HepG2 (cell line): Measurements from ENCODE around the gene SLC34A3. TPM values are rescaled to one million over a fixed set of nuclear protein-coding genes. Genes with fewer than 3 reads are reported as not detected.

Experiments used
- JUNB ChIP-seq: sonication (generic); formaldehyde crosslinking; IDR thresholded peaks from 2 replicates; pipeline ENCODE4 v1.8.0; 2022; ENCODE audit warnings: missing genetic modification reagents, mild to moderate bottlenecking, borderline replicate concordance
- KLF6 ChIP-seq: IDR thresholded peaks from 2 replicates; pipeline ENCODE4 v1.8.0; 2016; ENCODE audit warnings: missing biosample characterization, missing genetic modification reagents
- MAFK ChIP-seq, 2 experiments: IDR thresholded peaks in 1 of 2; conservative IDR thresholded peaks in 1 of 2; 2 replicates each; pipeline ENCODE4 v1.6.1; 2011; ENCODE audit warnings: improper control_type of control experiment in 2 of 2, low read length in 2 of 2
- MXI1 ChIP-seq: IDR thresholded peaks from 3 replicates; pipeline ENCODE4 v1.6.1; 2012; ENCODE audit warnings: low read depth, low read length, inconsistent platforms, borderline replicate concordance
- NFATC3 ChIP-seq: sonication (generic); formaldehyde crosslinking; IDR thresholded peaks from 2 replicates; pipeline ENCODE4 v1.5.1; 2020; ENCODE audit warnings: mild to moderate bottlenecking, missing genetic modification reagents
- PTBP1 ChIP-seq: fragments of 200-400 bp; formaldehyde crosslinking; IDR thresholded peaks from 2 replicates; pipeline ENCODE4 v1.6.1; 2018; ENCODE audit warnings: low read length, low read depth; ENCODE audit not compliant: poor library complexity, severe bottlenecking
- RBAK ChIP-seq: sonication (generic); formaldehyde crosslinking; IDR thresholded peaks from 2 replicates; pipeline ENCODE4 v1.5.1; 2020; ENCODE audit warnings: mild to moderate bottlenecking, missing genetic modification reagents
- RXRA ChIP-seq: sonication (generic); formaldehyde crosslinking; IDR thresholded peaks from 2 replicates; pipeline ENCODE4 v1.5.1; 2020; ENCODE audit warnings: missing genetic modification reagents
- SETDB1 ChIP-seq: sonication (generic); formaldehyde crosslinking; IDR thresholded peaks from 2 replicates; pipeline ENCODE4 v1.5.1; 2020; ENCODE audit warnings: missing genetic modification reagents, mild to moderate bottlenecking, borderline replicate concordance
- SIX1 ChIP-seq: sonication (generic); formaldehyde crosslinking; IDR thresholded peaks from 2 replicates; pipeline ENCODE4 v1.4.0; 2020; ENCODE audit warnings: missing genetic modification reagents, borderline replicate concordance
- SMAD9 ChIP-seq: sonication (generic); formaldehyde crosslinking; IDR thresholded peaks from 2 replicates; pipeline ENCODE4 v1.5.1; 2020; ENCODE audit warnings: mild to moderate bottlenecking, missing genetic modification reagents
- SRSF4 ChIP-seq: fragments of 200-400 bp; formaldehyde crosslinking; IDR thresholded peaks from one replicate; pipeline ENCODE4 v1.6.1; 2018; ENCODE audit warnings: mild to moderate bottlenecking, low read depth, low read length, moderate library complexity; ENCODE audit not compliant: poor library complexity, severe bottlenecking
- ZMYM4 ChIP-seq: sonication (generic); formaldehyde crosslinking; IDR thresholded peaks from 2 replicates; pipeline ENCODE4 v1.8.1; 2023; ENCODE audit warnings: mild to moderate bottlenecking, missing genetic modification reagents
- ZNF10 ChIP-seq: sonication (generic); formaldehyde crosslinking; IDR thresholded peaks from 2 replicates; pipeline ENCODE4 v1.4.0; 2020; ENCODE audit warnings: mild to moderate bottlenecking, low read depth, missing genetic modification reagents, borderline replicate concordance
- ZNF296 ChIP-seq: sonication (generic); formaldehyde crosslinking; conservative IDR thresholded peaks from 2 replicates; pipeline ENCODE4 v1.5.0; 2020; ENCODE audit warnings: mild to moderate bottlenecking, missing genetic modification reagents
- ZNF432 ChIP-seq: sonication (generic); formaldehyde crosslinking; IDR thresholded peaks from 2 replicates; pipeline ENCODE4 v1.5.0; 2020; ENCODE audit warnings: missing genetic modification reagents, mild to moderate bottlenecking, borderline replicate concordance
- ZNF747 ChIP-seq: sonication (generic); formaldehyde crosslinking; IDR thresholded peaks from 2 replicates; pipeline ENCODE4 v1.8.1; 2023; ENCODE audit warnings: missing genetic modification reagents, mild to moderate bottlenecking, borderline replicate concordance
- ZNF75D ChIP-seq: sonication (generic); formaldehyde crosslinking; IDR thresholded peaks from 2 replicates; pipeline ENCODE4 v1.8.1; 2023; ENCODE audit warnings: missing genetic modification reagents, mild to moderate bottlenecking, borderline replicate concordance
- polyA plus RNA-seq, 8 experiments: library from polyadenylated mRNA; depleted of rRNA in 3 of 8; stranded (reverse) in 7 of 8; unstranded in 1 of 8; fragments of >200 nt; fragmentation: Illumina TruSeq in 4 of 8; extraction: Trizol in 4 of 8; gene quantifications; 2 replicates each; pipeline versions ENCODE4 v1.2.1 to v1.2.3, GENCODE V29; 2011 to 2016; ENCODE audit warnings: low read depth in 4 of 8, missing spikeins in 1 of 8, mixed read lengths in 1 of 8; ENCODE audit not compliant: insufficient read depth in 1 of 8
- total RNA-seq, 5 experiments: library from RNA; depleted of rRNA; stranded (reverse); fragments of >200 nt; fragmentation: Illumina TruSeq; extraction: Trizol; gene quantifications; 2 replicates each; pipeline ENCODE4 v1.2.3, GENCODE V29; 2016; ENCODE audit warnings: low read depth in 1 of 5
- TF ChIP-seq, protein P1 (sequence below): sonication (generic); formaldehyde crosslinking; IDR thresholded peaks from 2 replicates; pipeline ENCODE4 v1.4.0; 2020; ENCODE audit warnings: mild to moderate bottlenecking, missing genetic modification reagents
- TF ChIP-seq, protein P2 (sequence below): sonication (generic); formaldehyde crosslinking; IDR thresholded peaks from 2 replicates; pipeline ENCODE4 v1.5.0; 2020; ENCODE audit warnings: mild to moderate bottlenecking, missing genetic modification reagents
- TF ChIP-seq, protein P3 (sequence below): sonication (generic); formaldehyde crosslinking; IDR thresholded peaks from 2 replicates; pipeline ENCODE4 v1.4.0; 2020; ENCODE audit warnings: missing genetic modification reagents, borderline replicate concordance

SLC34A3 gene
- total and polyA plus RNA-seq, 2 of the 13 experiments (the other 11 are each of a cell fraction or from before 2014, with no cell fraction given): 0.07 to 1.0 TPM

DNA sequence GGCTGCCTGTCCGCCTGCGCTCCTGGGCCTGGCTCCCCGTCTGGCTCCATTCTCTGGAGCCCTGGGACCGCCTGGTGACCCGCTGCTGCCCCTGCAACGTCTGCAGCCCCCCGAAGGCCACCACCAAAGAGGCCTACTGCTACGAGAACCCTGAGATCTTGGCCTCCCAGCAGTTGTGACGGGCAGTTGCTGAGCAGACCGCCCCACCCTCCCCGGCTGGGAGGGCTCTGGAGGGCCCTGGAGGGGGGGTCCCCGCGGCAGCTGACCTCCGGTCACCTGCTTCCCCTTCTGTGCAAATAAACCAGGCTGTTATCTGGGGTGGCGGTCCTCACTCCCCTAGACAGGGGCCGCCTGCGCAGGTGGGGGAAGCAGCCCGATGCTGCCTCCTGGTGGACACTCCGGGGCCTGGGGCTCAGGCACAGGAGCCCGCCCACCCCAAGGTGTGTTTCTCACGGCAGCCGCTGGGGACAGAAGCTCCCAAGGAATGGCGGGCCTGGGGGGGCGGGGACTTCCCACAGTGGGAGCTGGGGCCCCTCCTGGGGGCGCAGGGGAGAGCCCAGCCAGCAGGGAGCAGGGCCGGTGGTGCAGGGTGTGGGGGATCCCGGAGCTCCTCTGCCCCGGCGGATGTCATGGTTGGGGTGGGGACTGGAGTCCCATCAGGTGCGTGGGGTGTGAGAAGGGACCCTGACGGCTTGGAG, 5.7 kb downstream of the SLC34A3 start (continued):
- TF ChIP-seq, protein P1, sequence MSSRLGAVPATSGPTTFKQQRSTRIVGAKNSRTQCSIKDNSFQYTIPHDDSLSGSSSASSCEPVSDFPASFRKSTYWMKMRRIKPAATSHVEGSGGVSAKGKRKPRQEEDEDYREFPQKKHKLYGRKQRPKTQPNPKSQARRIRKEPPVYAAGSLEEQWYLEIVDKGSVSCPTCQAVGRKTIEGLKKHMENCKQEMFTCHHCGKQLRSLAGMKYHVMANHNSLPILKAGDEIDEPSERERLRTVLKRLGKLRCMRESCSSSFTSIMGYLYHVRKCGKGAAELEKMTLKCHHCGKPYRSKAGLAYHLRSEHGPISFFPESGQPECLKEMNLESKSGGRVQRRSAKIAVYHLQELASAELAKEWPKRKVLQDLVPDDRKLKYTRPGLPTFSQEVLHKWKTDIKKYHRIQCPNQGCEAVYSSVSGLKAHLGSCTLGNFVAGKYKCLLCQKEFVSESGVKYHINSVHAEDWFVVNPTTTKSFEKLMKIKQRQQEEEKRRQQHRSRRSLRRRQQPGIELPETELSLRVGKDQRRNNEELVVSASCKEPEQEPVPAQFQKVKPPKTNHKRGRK (CRISPR knock-in tag): no peak
- TF ChIP-seq SMAD9 (CRISPR knock-in tag) (no peak), ZMYM4 (CRISPR knock-in tag) (peak; percentile 67), JUNB (no peak), RXRA (peak; percentile 94), RBAK (no peak), ZNF747 (CRISPR knock-in tag) (peak; percentile 58; the same call in 1 of the 2 replicates), ZNF296 (CRISPR knock-in tag) (no peak), KLF6 (CRISPR knock-in tag) (peak; percentile 37; the same call in 1 of the 2 replicates), ZNF432 (CRISPR knock-in tag) (no peak), ZNF75D (CRISPR knock-in tag) (no peak), SRSF4 (no peak), NFATC3 (CRISPR knock-in tag) (no peak), PTBP1 (no peak), ZNF10 (CRISPR knock-in tag) (no peak), MAFK (conservative IDR thresholded peaks at IDR 0.05 in 1 of 2, IDR thresholded peaks at IDR 0.05 in 1 of 2; ENCODE audit: low read length in 2 of 2) (no peak), SIX1 (CRISPR knock-in tag) (no peak), MXI1 (peak; percentile 73; the same call in 1 of the 3 replicates), SETDB1 (no peak)
- TF ChIP-seq, protein P2, sequence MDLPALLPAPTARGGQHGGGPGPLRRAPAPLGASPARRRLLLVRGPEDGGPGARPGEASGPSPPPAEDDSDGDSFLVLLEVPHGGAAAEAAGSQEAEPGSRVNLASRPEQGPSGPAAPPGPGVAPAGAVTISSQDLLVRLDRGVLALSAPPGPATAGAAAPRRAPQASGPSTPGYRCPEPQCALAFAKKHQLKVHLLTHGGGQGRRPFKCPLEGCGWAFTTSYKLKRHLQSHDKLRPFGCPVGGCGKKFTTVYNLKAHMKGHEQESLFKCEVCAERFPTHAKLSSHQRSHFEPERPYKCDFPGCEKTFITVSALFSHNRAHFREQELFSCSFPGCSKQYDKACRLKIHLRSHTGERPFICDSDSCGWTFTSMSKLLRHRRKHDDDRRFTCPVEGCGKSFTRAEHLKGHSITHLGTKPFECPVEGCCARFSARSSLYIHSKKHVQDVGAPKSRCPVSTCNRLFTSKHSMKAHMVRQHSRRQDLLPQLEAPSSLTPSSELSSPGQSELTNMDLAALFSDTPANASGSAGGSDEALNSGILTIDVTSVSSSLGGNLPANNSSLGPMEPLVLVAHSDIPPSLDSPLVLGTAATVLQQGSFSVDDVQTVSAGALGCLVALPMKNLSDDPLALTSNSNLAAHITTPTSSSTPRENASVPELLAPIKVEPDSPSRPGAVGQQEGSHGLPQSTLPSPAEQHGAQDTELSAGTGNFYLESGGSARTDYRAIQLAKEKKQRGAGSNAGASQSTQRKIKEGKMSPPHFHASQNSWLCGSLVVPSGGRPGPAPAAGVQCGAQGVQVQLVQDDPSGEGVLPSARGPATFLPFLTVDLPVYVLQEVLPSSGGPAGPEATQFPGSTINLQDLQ (CRISPR knock-in tag): no peak
- TF ChIP-seq, protein P3, sequence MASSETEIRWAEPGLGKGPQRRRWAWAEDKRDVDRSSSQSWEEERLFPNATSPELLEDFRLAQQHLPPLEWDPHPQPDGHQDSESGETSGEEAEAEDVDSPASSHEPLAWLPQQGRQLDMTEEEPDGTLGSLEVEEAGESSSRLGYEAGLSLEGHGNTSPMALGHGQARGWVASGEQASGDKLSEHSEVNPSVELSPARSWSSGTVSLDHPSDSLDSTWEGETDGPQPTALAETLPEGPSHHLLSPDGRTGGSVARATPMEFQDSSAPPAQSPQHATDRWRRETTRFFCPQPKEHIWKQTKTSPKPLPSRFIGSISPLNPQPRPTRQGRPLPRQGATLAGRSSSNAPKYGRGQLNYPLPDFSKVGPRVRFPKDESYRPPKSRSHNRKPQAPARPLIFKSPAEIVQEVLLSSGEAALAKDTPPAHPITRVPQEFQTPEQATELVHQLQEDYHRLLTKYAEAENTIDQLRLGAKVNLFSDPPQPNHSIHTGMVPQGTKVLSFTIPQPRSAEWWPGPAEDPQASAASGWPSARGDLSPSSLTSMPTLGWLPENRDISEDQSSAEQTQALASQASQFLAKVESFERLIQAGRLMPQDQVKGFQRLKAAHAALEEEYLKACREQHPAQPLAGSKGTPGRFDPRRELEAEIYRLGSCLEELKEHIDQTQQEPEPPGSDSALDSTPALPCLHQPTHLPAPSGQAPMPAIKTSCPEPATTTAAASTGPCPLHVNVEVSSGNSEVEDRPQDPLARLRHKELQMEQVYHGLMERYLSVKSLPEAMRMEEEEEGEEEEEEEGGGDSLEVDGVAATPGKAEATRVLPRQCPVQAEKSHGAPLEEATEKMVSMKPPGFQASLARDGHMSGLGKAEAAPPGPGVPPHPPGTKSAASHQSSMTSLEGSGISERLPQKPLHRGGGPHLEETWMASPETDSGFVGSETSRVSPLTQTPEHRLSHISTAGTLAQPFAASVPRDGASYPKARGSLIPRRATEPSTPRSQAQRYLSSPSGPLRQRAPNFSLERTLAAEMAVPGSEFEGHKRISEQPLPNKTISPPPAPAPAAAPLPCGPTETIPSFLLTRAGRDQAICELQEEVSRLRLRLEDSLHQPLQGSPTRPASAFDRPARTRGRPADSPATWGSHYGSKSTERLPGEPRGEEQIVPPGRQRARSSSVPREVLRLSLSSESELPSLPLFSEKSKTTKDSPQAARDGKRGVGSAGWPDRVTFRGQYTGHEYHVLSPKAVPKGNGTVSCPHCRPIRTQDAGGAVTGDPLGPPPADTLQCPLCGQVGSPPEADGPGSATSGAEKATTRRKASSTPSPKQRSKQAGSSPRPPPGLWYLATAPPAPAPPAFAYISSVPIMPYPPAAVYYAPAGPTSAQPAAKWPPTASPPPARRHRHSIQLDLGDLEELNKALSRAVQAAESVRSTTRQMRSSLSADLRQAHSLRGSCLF (CRISPR knock-in tag): no peak
